Stimulated activated CD4-positive, alpha-beta T cell treated with anti-CD3 and anti-CD28 coated beads, Interleukin-4, amount 100 ng/mL, for 48 hours (primary cell): ENCODE data around the gene SMAD3.

ENCODE experiments used
- DNase-seq, 2 donors: peaks; one replicate each; pipeline ENCODE4 v3.0.0-alpha.2; 2020; ENCODE audit warnings: low read depth in 2 of 2

SMAD3 gene

GRCh38 chr15:67161881-67162280, 96.5 kb downstream of the SMAD3 start:
- no peak for DNase-seq

GRCh38 chr15:67163180-67163579, 97.8 kb downstream of the SMAD3 start:
- no peak for DNase-seq

GRCh38 chr15:67164401-67164791, 99.0 kb downstream of the SMAD3 start:
- no peak for DNase-seq

- no peak for DNase-seq
Measured at GRCh38 chr15:67164811-67165253, 99.4 kb downstream of the SMAD3 start.

- DNase-seq = no peak
Measured at GRCh38 chr15:67165254-67166253, 100.2 kb downstream of the SMAD3 start.

GRCh38 chr15:67166280-67167009, 101.0 kb downstream of the SMAD3 start:
- DNase-seq = no peak

- DNase-seq = no peak
Measured at GRCh38 chr15:67167091-67167490, 101.7 kb downstream of the SMAD3 start.

GRCh38 chr15:67168694-67169093, 103.3 kb downstream of the SMAD3 start:
- no peak for DNase-seq

GRCh38 chr15:67170143-67170925, 104.9 kb downstream of the SMAD3 start:
- DNase-seq = no peak

GRCh38 chr15:67171471-67171870, 106.1 kb downstream of the SMAD3 start:
- DNase-seq = no peak

GRCh38 chr15:67172172-67172571, 106.8 kb downstream of the SMAD3 start:
- DNase-seq = peak in 1 of 2 donors; percentile 38

- no peak for DNase-seq
Measured at GRCh38 chr15:67173005-67173404, 107.6 kb downstream of the SMAD3 start.

- DNase-seq = no peak
Measured at GRCh38 chr15:67173786-67174185, 108.4 kb downstream of the SMAD3 start.

GRCh38 chr15:67174446-67174845, 109.0 kb downstream of the SMAD3 start:
- no peak for DNase-seq

- peak in 1 of 2 donors; percentile 26 for DNase-seq
Measured at GRCh38 chr15:67174864-67175573, 109.6 kb downstream of the SMAD3 start.

GRCh38 chr15:67175643-67176071, 110.3 kb downstream of the SMAD3 start:
- DNase-seq = peak in 1 of 2 donors; percentile 24

GRCh38 chr15:67176195-67176971, 111.0 kb downstream of the SMAD3 start:
- no peak for DNase-seq

- no peak for DNase-seq
Measured at GRCh38 chr15:67177752-67178151, 112.3 kb downstream of the SMAD3 start.

GRCh38 chr15:67178569-67179210, 113.3 kb downstream of the SMAD3 start:
- DNase-seq = no peak
